ENCODE data around the gene MAP1LC3B. TPM values are rescaled to one million over a fixed set of nuclear protein-coding genes. Genes with fewer than 3 reads are reported as not detected.

MAP1LC3B gene
- polyA plus RNA-seq, 2 of the 4 experiments (the other 2 are of a cell fraction): 52.3 to 94.1 TPM

GRCh38 chr16:87439926-87440325, 47.8 kb downstream of the MAP1LC3B start:
- Histone ChIP-seq H3K4me2 (no peak overlapping the region), H3K4me3 (no peak overlapping the region), H3K9me3 (peaks cover 10% of the 10 kb centered on the region; the same call in 1 of the 3 replicates), H3K4me1 (no peaks in the 10 kb centered on the region), H3K27ac (no peak overlapping the region)
- ChIA-PET POLR2A (no interaction called here), CTCF (interaction anchor here (0.8 to 1.7 kb wide), 3 partner anchors 8 to 196 kb away, joined by 3 to 6 read pairs (median 3); no protein-coding TSS in a partner anchor)
- no peak for ATAC-seq
- FAIRE-seq: no peak
- WGBS (ENCODE audit: missing lambda C conversion rate): 96% methylated on average over 10 of the region's 10 CpGs
- DNase-seq (ENCODE audit: low read depth in 1 of 2, low spot score in 1 of 2): no peak
- no peak for TF ChIP-seq ATOH8 (CRISPR knock-in tag; IDR thresholded peaks at IDR 0.05; ENCODE audit: low read depth)

GRCh38 chr16:87441886-87442580, 49.9 kb downstream of the MAP1LC3B start:
- Histone ChIP-seq H3K4me1 (no peaks in the 10 kb centered on the region), H3K4me3 (no peak overlapping the region), H3K9me3 (peaks cover 10% of the 10 kb centered on the region; the same call in 1 of the 3 replicates), H3K27ac (no peak overlapping the region), H3K4me2 (no peak overlapping the region)
- TF ChIP-seq EHMT2 (IDR thresholded peaks at IDR 0.05; ENCODE audit: low read depth) (no peak), HOXB5 (CRISPR knock-in tag; IDR thresholded peaks at IDR 0.05) (no peak)
- WGBS (ENCODE audit: missing lambda C conversion rate): 92% methylated on average over 12 of the region's 12 CpGs
- FAIRE-seq (no peak), ATAC-seq (no peak), DNase-seq (ENCODE audit: low read depth in 1 of 2, low spot score in 1 of 2) (no peak)
- POLR2A ChIA-PET: no interaction called here
- CTCF ChIA-PET: interaction anchor here (1.0 to 2.6 kb wide), 6 partner anchors 12 to 195 kb away, joined by 3 to 12 read pairs (median 8); no protein-coding TSS in a partner anchor

- TF ChIP-seq MYC (IDR thresholded peaks at IDR 0.05; ENCODE audit: borderline replicate concordance, low read length) (no peak), BCL3 (IDR thresholded peaks at IDR 0.05) (no peak), RARB (CRISPR knock-in tag; IDR thresholded peaks at IDR 0.05) (no peak), ZFP36 (IDR thresholded peaks at IDR 0.05; ENCODE audit: borderline replicate concordance, partially characterized antibody) (no peak), SREBF2 (IDR thresholded peaks at IDR 0.05) (no peak), HOXA7 (CRISPR knock-in tag; IDR thresholded peaks at IDR 0.05) (no peak), HOXB5 (CRISPR knock-in tag; IDR thresholded peaks at IDR 0.05) (no peak), RCOR1 (IDR thresholded peaks at IDR 0.05; ENCODE audit: low read depth, low read length) (no peak), NFE2L2 (conservative IDR thresholded peaks at IDR 0.05; ENCODE audit: low read length) (no peak), RAD21 (conservative IDR thresholded peaks at IDR 0.05 in 1 of 2, IDR thresholded peaks at IDR 0.05 in 1 of 2) (no peak), HDAC2 (IDR thresholded peaks at IDR 0.05) (no peak), ZSCAN20 (CRISPR knock-in tag; IDR thresholded peaks at IDR 0.05) (no peak)
- FAIRE-seq: no peak
These were observed 50.4 kb downstream of the MAP1LC3B start for GRCh38 chr16:87442581-87442966.

GRCh38 chr16:87443016-87443415, 50.9 kb downstream of the MAP1LC3B start:
- WGBS (ENCODE audit: missing lambda C conversion rate): 94% methylated on average over 8 of the region's 8 CpGs
- TF ChIP-seq EP300 (IDR thresholded peaks at IDR 0.05): no peak
- no peak for TF ChIP-seq NR3C1 (IDR thresholded peaks at IDR 0.05)
- no peak for TF ChIP-seq HOXB5 (CRISPR knock-in tag; IDR thresholded peaks at IDR 0.05)
- no peak for TF ChIP-seq RNF2 (IDR thresholded peaks at IDR 0.05; ENCODE audit: borderline replicate concordance, low read depth)
- TF ChIP-seq BHLHE40 (IDR thresholded peaks at IDR 0.05; ENCODE audit: low read depth, low read length): no peak
- no peak for TF ChIP-seq GATA3 (IDR thresholded peaks at IDR 0.05; ENCODE audit: borderline replicate concordance)
- TF ChIP-seq KDM5A (IDR thresholded peaks at IDR 0.05): no peak
- ATAC-seq: no peak
- H3K4me2 ChIP-seq: no peak overlapping the region
- POLR2A ChIA-PET: no interaction called here
- CTCF ChIA-PET: interaction anchor here (0.9 to 2.6 kb wide), 6 partner anchors 11 to 194 kb away, joined by 3 to 12 read pairs (median 7); no protein-coding TSS in a partner anchor
- no peak for DNase-seq (ENCODE audit: low read depth in 1 of 2, low spot score in 1 of 2)
- no peak overlapping the region for H3K4me3 ChIP-seq
- H3K27ac ChIP-seq: no peak overlapping the region
- FAIRE-seq: no peak
- H3K9me3 ChIP-seq: peaks cover 10% of the 10 kb centered on the region; the same call in 1 of the 3 replicates
- no peaks in the 10 kb centered on the region for H3K4me1 ChIP-seq

More at GRCh38 chr16:87442581-87442966, 50.4 kb downstream of the MAP1LC3B start:
- H3K4me3 ChIP-seq: no peak overlapping the region
- ATAC-seq: no peak
- ChIA-PET POLR2A (no interaction called here), CTCF (interaction anchor here (0.9 to 2.6 kb wide), 6 partner anchors 11 to 194 kb away, joined by 3 to 12 read pairs (median 7); no protein-coding TSS in a partner anchor)
- peaks cover 10% of the 10 kb centered on the region; the same call in 1 of the 3 replicates for H3K9me3 ChIP-seq
- WGBS (ENCODE audit: missing lambda C conversion rate): 94% methylated on average over 4 of the region's 4 CpGs
- H3K4me2 ChIP-seq: no peak overlapping the region
- H3K4me1 ChIP-seq: no peaks in the 10 kb centered on the region
- no peak overlapping the region for H3K27ac ChIP-seq
- DNase-seq (ENCODE audit: low read depth in 1 of 2, low spot score in 1 of 2): no peak

Data from A549 (cell line).